Cardiac muscle cell (in vitro differentiated cells and primary cell): ENCODE measurements around the gene TRDN. TPM values are rescaled to one million over a fixed set of nuclear protein-coding genes. Genes with fewer than 3 reads are reported as not detected.

Experiments used
- DNase-seq, 2 donors: peaks; one replicate each; pipeline versions ENCODE4 v3.0.0 to v3.0.0-alpha.2; 2010 to 2017; ENCODE audit warnings: low read depth in 1 of 2, low spot score in 1 of 2
- H3K27ac ChIP-seq: fragments of 200-600 bp; sonication (generic); 2 replicates; pipeline ENCODE4 v1.5.1; 2016
- H3K27me3 ChIP-seq: fragments of 200-600 bp; sonication (generic); 2 replicates; pipeline ENCODE4 v1.6.0; 2016; ENCODE audit warnings: control low read depth
- H3K36me3 ChIP-seq: fragments of 200-600 bp; sonication (generic); 2 replicates; pipeline ENCODE4 v1.5.1; 2016; ENCODE audit warnings: control low read depth
- H3K4me1 ChIP-seq: fragments of 200-600 bp; sonication (generic); 2 replicates; pipeline ENCODE4 v1.8.1; 2017; ENCODE audit warnings: low read depth, mild to moderate bottlenecking, mixed run types
- H3K4me3 ChIP-seq: fragments of 200-600 bp; sonication (generic); 2 replicates; pipeline ENCODE4 v1.5.1; 2016; ENCODE audit warnings: mild to moderate bottlenecking
- H3K9me3 ChIP-seq: fragments of 200-600 bp; sonication (generic); 2 replicates; pipeline ENCODE4 v1.5.1; 2017; ENCODE audit warnings: low read depth, mild to moderate bottlenecking, control low read depth
- CTCF ChIP-seq: IDR thresholded peaks from 2 replicates; pipeline ENCODE4 v1.5.1; 2012; ENCODE audit warnings: low read depth, mild to moderate bottlenecking, low read length
- polyA plus RNA-seq: library from polyadenylated mRNA; unstranded; fragments of >200 nt; fragmentation: Nextera tagmentation; extraction: Ambion mirVana; gene quantifications from 2 replicates; pipeline ENCODE4 v1.2.1, GENCODE V29; 2016
- total RNA-seq: library from RNA; depleted of rRNA; stranded (reverse); fragments of >200 nt; gene quantifications from 2 replicates; pipeline ENCODE4 v1.2.3, GENCODE V29; 2016

The TRDN gene
- total and polyA plus RNA-seq, 2 experiments from 2014 or later, result 58.0 to 200 TPM

DNA sequence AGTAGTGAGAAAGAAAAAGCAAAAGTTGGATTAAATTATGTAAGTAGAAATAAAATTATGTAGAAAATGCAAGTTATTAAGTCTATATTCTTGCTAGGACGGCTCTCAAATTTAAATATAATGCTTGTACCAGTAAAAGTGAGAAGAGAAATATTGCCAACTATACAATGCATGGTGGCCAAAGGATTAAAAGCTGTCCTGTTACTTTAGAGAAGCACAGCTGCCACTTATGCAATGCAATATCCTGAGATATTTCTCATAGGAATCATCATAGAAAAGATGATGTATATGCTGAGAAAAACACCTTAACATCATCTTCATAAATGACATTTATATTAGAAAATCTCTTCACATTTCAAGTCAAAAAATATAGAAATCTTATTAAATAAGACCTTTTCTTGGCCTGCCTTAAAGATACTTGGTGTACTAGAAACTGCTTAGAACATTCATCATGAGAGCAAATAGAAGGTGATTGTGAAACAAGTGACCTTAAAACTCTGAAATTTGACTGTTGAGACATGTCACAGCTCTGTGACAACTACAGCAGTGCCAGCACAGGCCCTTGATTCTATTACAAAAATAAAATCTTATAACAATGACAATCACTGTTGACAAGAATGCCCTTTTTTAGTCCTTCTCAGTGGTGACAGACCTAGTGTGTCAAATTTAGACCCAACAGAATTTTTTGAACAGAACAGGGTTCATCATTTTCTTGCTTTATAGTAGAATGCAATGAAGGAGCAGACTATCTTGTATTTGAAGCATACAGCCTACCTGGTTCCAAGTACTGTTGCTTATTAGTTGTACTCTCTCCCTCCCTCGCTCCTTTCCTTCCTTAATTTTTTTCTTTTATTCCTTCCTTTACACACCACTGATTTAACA lies 467.6 kb downstream of the TRDN start:
- Histone ChIP-seq H3K4me3 (no peak overlapping the region), H3K27me3 (no peaks in the 10 kb centered on the region), H3K4me1 (no peaks in the 10 kb centered on the region), H3K27ac (no peak overlapping the region), H3K9me3 (no peaks in the 10 kb centered on the region), H3K36me3 (no peaks in the 10 kb centered on the region)
- TF ChIP-seq CTCF, result no peak
- no peak for DNase-seq

DNA sequence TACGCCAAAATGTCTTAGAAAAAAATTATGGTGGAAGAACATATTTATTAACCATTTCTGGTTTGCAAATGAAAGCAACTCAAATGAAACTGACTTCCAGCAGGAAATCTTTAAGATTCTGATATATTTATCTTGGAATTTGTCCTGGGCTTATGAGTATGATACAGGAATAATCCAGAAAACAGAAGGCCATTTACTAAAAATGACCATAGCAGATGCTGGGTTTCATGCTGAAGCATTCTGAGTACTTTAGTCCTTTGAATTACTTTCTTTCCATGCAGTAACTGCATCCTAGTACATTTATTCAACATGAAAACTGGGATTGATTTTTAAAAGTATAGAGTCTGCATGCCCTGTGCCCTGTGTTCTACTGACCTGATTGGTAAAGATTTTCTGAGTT lies 468.3 kb downstream of the TRDN start:
- no peak overlapping the region for H3K4me3 ChIP-seq
- no peaks in the 10 kb centered on the region for H3K36me3 ChIP-seq
- no peaks in the 10 kb centered on the region for H3K4me1 ChIP-seq
- H3K27me3 ChIP-seq, result no peaks in the 10 kb centered on the region
- H3K9me3 ChIP-seq, result no peaks in the 10 kb centered on the region
- H3K27ac ChIP-seq, result no peak overlapping the region
- no peak for DNase-seq
- TF ChIP-seq CTCF, result no peak

Other genes with a start within 250 kb of the TRDN start
- not detected in 2 replicates for gene NKAIN2, start 166.9 kb upstream of the TRDN start, total RNA-seq
- gene NKAIN2, start 166.9 kb upstream of the TRDN start, polyA plus RNA-seq, result 0.22 and 0.25 TPM in 2 replicates